HCT116 (cell line): ENCODE measurements around the gene CIT. TPM values are rescaled to one million over a fixed set of nuclear protein-coding genes. Genes with fewer than 3 reads are reported as not detected.

Source experiments
- ATAC-seq: fragments of 200-7000 bp; cut with Tn5 transposase; 2 replicates; pipeline ENCODE4 v1.9.1; 2020; ENCODE audit warnings: mild to moderate bottlenecking, moderate library complexity
- BruUV-seq: library from RNA; stranded (reverse); fragments of 400-500 nt; replicated peaks from 2 replicates; lab custom pipeline; 2021; lab: Mats Ljungman, UMichigan
- CTCF ChIA-PET: fragments of 300-600 bp; sonication (Branson Sonifier 250); formaldehyde crosslinking; loops from one replicate; lab custom pipeline; 2021; ENCODE audit warnings: antibody characterized with exemption; lab: Charles Lee
- POLR2A ChIA-PET: fragments of 300-600, 350-600 bp; sonication (Branson Sonifier 250); formaldehyde crosslinking; loops from one replicate; lab custom pipeline; 2021; ENCODE audit warnings: antibody characterized with exemption; lab: Charles Lee
- RAD21 ChIA-PET, 2 experiments: fragments of 300-600 bp; sonication (Branson Sonifier 250); formaldehyde crosslinking; loops; one replicate each; lab custom pipeline; 2023; ENCODE audit warnings: low total read pairs in 2 of 2; ENCODE audit not compliant: uncharacterized antibody in 2 of 2, unreplicated experiment in 2 of 2, low non-redundant PET in 1 of 2; lab: Charles Lee
- DNase-seq: peaks from one replicate; pipeline ENCODE4 v3.0.0-alpha.2; 2010; ENCODE audit warnings: low read depth, low spot score
- H2AFZ ChIP-seq: fragments of 200-600 bp; shearing (Covaris generic), sonication (generic); 2 replicates; pipeline ENCODE4 v1.6.1; 2017; ENCODE audit warnings: low read depth, mixed run types, mixed read lengths, antibody characterized with exemption, low read length; ENCODE audit not compliant: poor library complexity, severe bottlenecking
- H3K27ac ChIP-seq: 2 replicates; pipeline ENCODE4 v1.5.1; 2012; ENCODE audit warnings: low read depth, low read length
- H3K27me3 ChIP-seq: fragments of 200-600 bp; sonication (generic); 2 replicates; pipeline ENCODE4 v1.6.1; 2016; ENCODE audit warnings: mixed run types, low read length, mixed read lengths; ENCODE audit not compliant: insufficient read depth
- H3K36me3 ChIP-seq, 2 experiments: fragments of 200-500 bp in 1 of 2; fragments of 200-600 bp in 1 of 2; sonication (Bioruptor generic) in 1 of 2; sonication (generic) in 1 of 2; 2 replicates each; pipeline versions ENCODE4 v1.5.1 to v1.6.1; 2014 to 2016; ENCODE audit warnings: low read length in 2 of 2, inconsistent platforms in 1 of 2, mixed read lengths in 1 of 2, mixed run types in 1 of 2; ENCODE audit not compliant: insufficient read depth in 2 of 2, control insufficient read depth in 1 of 2
- H3K4me1 ChIP-seq, 2 experiments: fragments of 200-600 bp in 1 of 2; sonication (generic) in 1 of 2; 2 replicates each; pipeline versions ENCODE4 v1.5.1 to v1.6.1; 2012 to 2017; ENCODE audit warnings: low read length in 2 of 2, inconsistent platforms in 1 of 2, mild to moderate bottlenecking in 1 of 2, mixed read lengths in 1 of 2, mixed run types in 1 of 2, moderate library complexity in 1 of 2; ENCODE audit not compliant: insufficient read depth in 2 of 2, control insufficient read depth in 1 of 2
- H3K4me2 ChIP-seq: fragments of 200-600 bp; sonication (generic); 2 replicates; pipeline ENCODE4 v1.6.1; 2017; ENCODE audit warnings: mixed run types, low read length, mixed read lengths
- H3K4me3 ChIP-seq, 2 experiments: fragments of 200-600 bp in 1 of 2; sonication (generic) in 1 of 2; replicated peaks in 1 of 2; 2 replicates each; pipeline ENCODE4 v1.5.1; 2011 to 2016; ENCODE audit warnings: low read length in 2 of 2, control low read depth in 1 of 2, low read depth in 1 of 2, mild to moderate bottlenecking in 1 of 2, mixed read lengths in 1 of 2, mixed run types in 1 of 2
- H3K79me2 ChIP-seq: fragments of 200-600 bp; sonication (generic); 2 replicates; pipeline ENCODE4 v1.6.1; 2017; ENCODE audit warnings: mild to moderate bottlenecking, mixed run types, low read length, moderate library complexity, mixed read lengths; ENCODE audit not compliant: insufficient read depth
- H3K9ac ChIP-seq: fragments of 200-600 bp; sonication (generic); 2 replicates; pipeline ENCODE4 v1.6.1; 2016; ENCODE audit warnings: low read length, mixed read lengths
- H3K9me2 ChIP-seq: fragments of 200-600 bp; sonication (generic), shearing (Covaris generic); 2 replicates; pipeline ENCODE4 v1.6.1; 2017; ENCODE audit warnings: mixed run types, mild to moderate bottlenecking, moderate library complexity; ENCODE audit not compliant: insufficient read depth
- H3K9me3 ChIP-seq, 2 experiments: fragments of 200-500 bp in 1 of 2; fragments of 200-600 bp in 1 of 2; sonication (Bioruptor generic) in 1 of 2; sonication (generic) in 1 of 2; 2 replicates each; pipeline ENCODE4 v1.6.1; 2014 to 2017; ENCODE audit warnings: low read length in 2 of 2, mixed read lengths in 2 of 2, inconsistent platforms in 1 of 2, low read depth in 1 of 2, mild to moderate bottlenecking in 1 of 2, mixed run types in 1 of 2, moderate library complexity in 1 of 2; ENCODE audit not compliant: control insufficient read depth in 1 of 2, insufficient read depth in 1 of 2
- H4K20me1 ChIP-seq: fragments of 200-600 bp; sonication (generic), shearing (Covaris generic); 2 replicates; pipeline ENCODE4 v1.6.1; 2017; ENCODE audit warnings: mixed run types, mild to moderate bottlenecking, moderate library complexity; ENCODE audit not compliant: insufficient read depth
- CBX3 ChIP-seq: IDR thresholded peaks from 2 replicates; pipeline ENCODE4 v1.6.1; 2012; ENCODE audit warnings: low read depth
- ELF1 ChIP-seq: IDR thresholded peaks from 2 replicates; pipeline ENCODE4 v1.6.1; 2012; ENCODE audit warnings: low read depth, borderline replicate concordance
- EZH2 ChIP-seq: fragments of 200-600 bp; sonication (generic); IDR thresholded peaks from 2 replicates; pipeline ENCODE4 v1.6.1; 2017; ENCODE audit warnings: antibody characterized with exemption, mixed run types
- JUND ChIP-seq: IDR thresholded peaks from 2 replicates; pipeline ENCODE4 v1.6.1; 2012
- POLR2A ChIP-seq: IDR thresholded peaks from 2 replicates; pipeline ENCODE4 v1.7.0; 2011; ENCODE audit warnings: borderline replicate concordance; ENCODE audit not compliant: insufficient read depth, insufficient read length; ENCODE audit errors: extremely low read depth
- POLR2AphosphoS5 ChIP-seq: IDR thresholded peaks from 2 replicates; pipeline ENCODE4 v1.6.1; 2011; ENCODE audit warnings: mild to moderate bottlenecking, low read depth, low read length, moderate library complexity
- TCF7L2 ChIP-seq: IDR thresholded peaks from 2 replicates; pipeline ENCODE4 v1.7.0; 2011; ENCODE audit warnings: borderline replicate concordance, inconsistent platforms; ENCODE audit not compliant: insufficient read depth, insufficient read length; ENCODE audit errors: extremely low read depth
- YY1 ChIP-seq: IDR thresholded peaks from 2 replicates; pipeline ENCODE4 v1.6.1; 2011; ENCODE audit warnings: low read length, low read depth, moderate library complexity, mild to moderate bottlenecking; ENCODE audit not compliant: insufficient replicate concordance; ENCODE audit errors: extremely low read depth
- ZFX ChIP-seq: fragments of 450-650 bp; IDR thresholded peaks from 2 replicates; pipeline ENCODE4 v1.6.1; 2017
- ZNF274 ChIP-seq: fragments of 200-500 bp; sonication (Bioruptor generic); IDR thresholded peaks from 2 replicates; pipeline ENCODE4 v1.6.1; 2014; ENCODE audit warnings: mild to moderate bottlenecking, low read depth, low read length, inconsistent platforms
- intact Hi-C: fragments of 100-400 bp; cut with micrococcal nuclease; formaldehyde crosslinking; loops from 2 replicates; pipeline ENCODE4 v1.10.0; 2022
- total RNA-seq: library from RNA; stranded (reverse); gene quantifications from one replicate; pipeline ENCODE4 v1.2.1, GENCODE V29; 2021; ENCODE audit not compliant: unreplicated experiment
- TF ChIP-seq, protein P1 (sequence below): IDR thresholded peaks from 2 replicates; pipeline ENCODE4 v1.6.1; 2012
- TF ChIP-seq, protein P2 (sequence below), 3 experiments: fragments of 200-600 bp in 1 of 3; sonication (generic) in 1 of 3; IDR thresholded peaks in 2 of 3; conservative IDR thresholded peaks in 1 of 3; 2 replicates each; pipeline ENCODE4 v1.5.1; 2012 to 2017; ENCODE audit warnings: low read depth in 2 of 3, low read length in 2 of 3, antibody characterized with exemption in 1 of 3, borderline replicate concordance in 1 of 3, control low read depth in 1 of 3, mild to moderate bottlenecking in 1 of 3, mixed read lengths in 1 of 3, mixed run types in 1 of 3, moderate library complexity in 1 of 3; ENCODE audit not compliant: insufficient read depth in 1 of 3

CIT gene
- total RNA-seq, 1 experiment from 2014 or later: 54.2 TPM

DNA sequence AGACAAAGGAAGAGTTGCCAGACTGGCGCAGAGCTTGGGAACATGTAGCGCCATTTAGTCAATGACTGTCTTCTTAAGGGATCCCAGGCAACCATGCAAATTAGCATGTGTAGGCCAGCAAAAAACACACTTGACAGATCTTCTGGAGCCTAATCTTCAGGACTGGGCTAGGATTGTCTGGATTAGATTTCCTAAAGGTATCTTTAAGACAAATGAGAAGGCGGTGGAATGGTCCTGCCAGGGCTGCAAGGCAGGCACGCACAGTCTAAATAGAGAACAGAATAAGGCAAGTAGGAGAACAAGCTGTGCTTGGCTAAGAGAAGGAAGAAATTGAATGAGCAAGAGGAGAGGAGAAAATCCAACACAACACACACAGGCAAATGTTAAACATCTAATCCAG, 80.0 kb downstream of the CIT start:
- intact Hi-C loops: no loop called here
- H4K20me1 ChIP-seq: no peaks in the 10 kb centered on the region
- POLR2A ChIA-PET: no interaction called here
- TF ChIP-seq, protein P1, sequence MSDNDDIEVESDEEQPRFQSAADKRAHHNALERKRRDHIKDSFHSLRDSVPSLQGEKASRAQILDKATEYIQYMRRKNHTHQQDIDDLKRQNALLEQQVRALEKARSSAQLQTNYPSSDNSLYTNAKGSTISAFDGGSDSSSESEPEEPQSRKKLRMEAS: no peak
- no peak for TF ChIP-seq JUND
- no peak for TF ChIP-seq ZNF274
- TF ChIP-seq POLR2A: no peak
- TF ChIP-seq ELF1: no peak
- TF ChIP-seq ZFX: no peak
- no peak for TF ChIP-seq TCF7L2
- no peak for TF ChIP-seq EZH2
- TF ChIP-seq, all 23 proteins: peak for 0
- Histone ChIP-seq H3K4me1 (no peaks in the 10 kb centered on the region), H3K36me3 (no peaks in the 10 kb centered on the region; a peak in 1 of 4 replicates), H3K9me3 (no peaks in the 10 kb centered on the region), H3K9me2 (no peaks in the 10 kb centered on the region), H3K4me3 (no peak overlapping the region), H3K27ac (no peak overlapping the region), H3K9ac (no peak overlapping the region), H3K79me2 (no peaks in the 10 kb centered on the region; the same call in 1 of the 2 replicates), H3K4me2 (no peak overlapping the region), H2AFZ (no peak overlapping the region), H3K27me3 (no peaks in the 10 kb centered on the region)
- no peak for ATAC-seq
- CTCF ChIA-PET: no interaction called here
- no peak for DNase-seq
- BruUV-seq: no TSS peak
- RAD21 ChIA-PET: no interaction called here

DNA sequence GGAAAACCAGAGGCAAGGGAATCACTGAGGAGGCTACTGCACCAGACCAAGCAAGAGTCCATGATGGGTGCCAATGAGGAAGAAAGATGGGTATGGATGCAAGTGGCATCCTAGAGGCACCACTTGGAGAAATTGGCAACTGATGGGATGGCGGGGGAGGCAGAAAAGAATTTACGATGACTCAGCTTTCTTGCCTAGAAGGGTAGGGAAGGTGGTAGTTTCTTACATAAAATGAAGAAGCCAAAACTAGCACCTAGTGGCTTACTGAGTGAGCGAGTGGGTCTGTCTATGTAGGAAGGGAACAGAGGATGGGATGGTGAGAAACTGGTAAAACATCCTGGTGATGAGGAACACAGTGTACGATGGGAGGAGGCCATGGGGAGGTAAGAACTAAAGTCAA, 80.8 kb downstream of the CIT start:
- ChIA-PET RAD21 (no interaction called here), POLR2A (no interaction called here), CTCF (no interaction called here)
- H3K36me3 ChIP-seq: peaks cover 0 to under 1% of the 10 kb centered on the region in 2 experiments; a peak in 1 of 4 replicates
- ATAC-seq: no peak
- BruUV-seq: no TSS peak
- H3K9me3 ChIP-seq: no peaks in the 10 kb centered on the region
- intact Hi-C loops: no loop called here
- H3K4me2 ChIP-seq: no peak overlapping the region
- TF ChIP-seq CBX3 (no peak), ELF1 (no peak), JUND (no peak), POLR2AphosphoS5 (no peak), YY1 (no peak)
- TF ChIP-seq, protein P2, sequence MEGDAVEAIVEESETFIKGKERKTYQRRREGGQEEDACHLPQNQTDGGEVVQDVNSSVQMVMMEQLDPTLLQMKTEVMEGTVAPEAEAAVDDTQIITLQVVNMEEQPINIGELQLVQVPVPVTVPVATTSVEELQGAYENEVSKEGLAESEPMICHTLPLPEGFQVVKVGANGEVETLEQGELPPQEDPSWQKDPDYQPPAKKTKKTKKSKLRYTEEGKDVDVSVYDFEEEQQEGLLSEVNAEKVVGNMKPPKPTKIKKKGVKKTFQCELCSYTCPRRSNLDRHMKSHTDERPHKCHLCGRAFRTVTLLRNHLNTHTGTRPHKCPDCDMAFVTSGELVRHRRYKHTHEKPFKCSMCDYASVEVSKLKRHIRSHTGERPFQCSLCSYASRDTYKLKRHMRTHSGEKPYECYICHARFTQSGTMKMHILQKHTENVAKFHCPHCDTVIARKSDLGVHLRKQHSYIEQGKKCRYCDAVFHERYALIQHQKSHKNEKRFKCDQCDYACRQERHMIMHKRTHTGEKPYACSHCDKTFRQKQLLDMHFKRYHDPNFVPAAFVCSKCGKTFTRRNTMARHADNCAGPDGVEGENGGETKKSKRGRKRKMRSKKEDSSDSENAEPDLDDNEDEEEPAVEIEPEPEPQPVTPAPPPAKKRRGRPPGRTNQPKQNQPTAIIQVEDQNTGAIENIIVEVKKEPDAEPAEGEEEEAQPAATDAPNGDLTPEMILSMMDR (IDR thresholded peaks at IDR 0.05 in 2 of 3, conservative IDR thresholded peaks at IDR 0.05 in 1 of 3; ENCODE audit: borderline replicate concordance in 1 of 3, insufficient read depth in 1 of 3, low read depth in 2 of 3, low read length in 2 of 3): no peak
- TF ChIP-seq, protein P1: no peak
- H3K4me1 ChIP-seq: no peaks in the 10 kb centered on the region
- H2AFZ ChIP-seq: no peak overlapping the region
- no peak for DNase-seq
- H3K9ac ChIP-seq: no peak overlapping the region
- H3K9me2 ChIP-seq: no peaks in the 10 kb centered on the region
- no peak overlapping the region for H3K27ac ChIP-seq
- no peak overlapping the region for H3K4me3 ChIP-seq
- H4K20me1 ChIP-seq: no peaks in the 10 kb centered on the region
- H3K79me2 ChIP-seq: no peaks in the 10 kb centered on the region; the same call in 1 of the 2 replicates
- no peaks in the 10 kb centered on the region for H3K27me3 ChIP-seq
